Osteoblast (primary cell): ENCODE results near the gene TAS2R42. TPM values are rescaled to one million over a fixed set of nuclear protein-coding genes. Genes with fewer than 3 reads are reported as not detected.

Source experiments
- DNase-seq: peaks from one replicate; pipeline ENCODE4 v3.0.0; 2011; ENCODE audit warnings: low spot score, mixed read lengths; ENCODE audit not compliant: insufficient read length; ENCODE audit errors: missing footprints
- H2AFZ ChIP-seq: 2 replicates; pipeline ENCODE4 v1.6.0; 2011; ENCODE audit warnings: mild to moderate bottlenecking, low read length
- H3K27ac ChIP-seq: 2 replicates; pipeline ENCODE4 v1.5.1; 2011; ENCODE audit warnings: mild to moderate bottlenecking, low read depth, low read length, moderate library complexity
- H3K27me3 ChIP-seq: 2 replicates; pipeline ENCODE4 v1.6.0; 2012; ENCODE audit warnings: mild to moderate bottlenecking, control low read depth, inconsistent platforms, low read length, moderate library complexity; ENCODE audit not compliant: insufficient read depth
- H3K36me3 ChIP-seq: 2 replicates; pipeline ENCODE4 v1.5.1; 2011; ENCODE audit warnings: mild to moderate bottlenecking, low read length, control low read depth, moderate library complexity; ENCODE audit not compliant: insufficient read depth
- H3K4me1 ChIP-seq: 2 replicates; pipeline ENCODE4 v1.5.1; 2011; ENCODE audit warnings: mild to moderate bottlenecking, low read length, control low read depth, moderate library complexity; ENCODE audit not compliant: insufficient read depth
- H3K4me2 ChIP-seq: 2 replicates; pipeline ENCODE4 v1.6.0; 2011; ENCODE audit warnings: mild to moderate bottlenecking, low read length; ENCODE audit not compliant: insufficient read depth
- H3K4me3 ChIP-seq: fragments of 200-600 bp; sonication (generic); 3 replicates; pipeline ENCODE4 v1.5.1; 2012; ENCODE audit warnings: mild to moderate bottlenecking, low read length, inconsistent platforms; ENCODE audit not compliant: insufficient read depth
- H3K79me2 ChIP-seq: 2 replicates; pipeline ENCODE4 v1.6.0; 2012; ENCODE audit warnings: mild to moderate bottlenecking, low read length, control low read depth, inconsistent platforms; ENCODE audit not compliant: insufficient read depth
- H3K9me3 ChIP-seq: 2 replicates; pipeline ENCODE4 v1.5.1; 2011; ENCODE audit warnings: low read depth, low read length, control low read depth
- H4K20me1 ChIP-seq: 2 replicates; pipeline ENCODE4 v1.6.0; 2012; ENCODE audit warnings: mild to moderate bottlenecking, low read length, control low read depth; ENCODE audit not compliant: insufficient read depth
- total RNA-seq: library from RNA; depleted of rRNA; stranded (reverse); fragments of >200 nt; gene quantifications from 2 replicates; pipeline ENCODE4 v1.2.3, GENCODE V29; 2012
- TF ChIP-seq, protein P1 (sequence below): IDR thresholded peaks from 2 replicates; pipeline ENCODE4 v1.5.1; 2011; ENCODE audit warnings: mild to moderate bottlenecking, low read depth, low read length, moderate library complexity; ENCODE audit errors: extremely low read depth

The TAS2R42 gene
- total RNA-seq, 1 donor, result not detected

- Histone ChIP-seq H4K20me1 (peaks cover 10% of the 10 kb centered on the region), H3K9me3 (no peaks in the 10 kb centered on the region), H3K4me3 (no peak overlapping the region), H3K79me2 (peaks cover 11% of the 10 kb centered on the region), H3K36me3 (no peaks in the 10 kb centered on the region), H2AFZ (no peak overlapping the region), H3K4me1 (no peaks in the 10 kb centered on the region), H3K4me2 (no peak overlapping the region), H3K27me3 (no peaks in the 10 kb centered on the region), H3K27ac (no peak overlapping the region)
- TF ChIP-seq, protein P1, sequence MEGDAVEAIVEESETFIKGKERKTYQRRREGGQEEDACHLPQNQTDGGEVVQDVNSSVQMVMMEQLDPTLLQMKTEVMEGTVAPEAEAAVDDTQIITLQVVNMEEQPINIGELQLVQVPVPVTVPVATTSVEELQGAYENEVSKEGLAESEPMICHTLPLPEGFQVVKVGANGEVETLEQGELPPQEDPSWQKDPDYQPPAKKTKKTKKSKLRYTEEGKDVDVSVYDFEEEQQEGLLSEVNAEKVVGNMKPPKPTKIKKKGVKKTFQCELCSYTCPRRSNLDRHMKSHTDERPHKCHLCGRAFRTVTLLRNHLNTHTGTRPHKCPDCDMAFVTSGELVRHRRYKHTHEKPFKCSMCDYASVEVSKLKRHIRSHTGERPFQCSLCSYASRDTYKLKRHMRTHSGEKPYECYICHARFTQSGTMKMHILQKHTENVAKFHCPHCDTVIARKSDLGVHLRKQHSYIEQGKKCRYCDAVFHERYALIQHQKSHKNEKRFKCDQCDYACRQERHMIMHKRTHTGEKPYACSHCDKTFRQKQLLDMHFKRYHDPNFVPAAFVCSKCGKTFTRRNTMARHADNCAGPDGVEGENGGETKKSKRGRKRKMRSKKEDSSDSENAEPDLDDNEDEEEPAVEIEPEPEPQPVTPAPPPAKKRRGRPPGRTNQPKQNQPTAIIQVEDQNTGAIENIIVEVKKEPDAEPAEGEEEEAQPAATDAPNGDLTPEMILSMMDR, result no peak
- DNase-seq, result no peak
Observed at GRCh38 chr12:11182529-11182928, 4.2 kb downstream of the TAS2R42 start.

DNA sequence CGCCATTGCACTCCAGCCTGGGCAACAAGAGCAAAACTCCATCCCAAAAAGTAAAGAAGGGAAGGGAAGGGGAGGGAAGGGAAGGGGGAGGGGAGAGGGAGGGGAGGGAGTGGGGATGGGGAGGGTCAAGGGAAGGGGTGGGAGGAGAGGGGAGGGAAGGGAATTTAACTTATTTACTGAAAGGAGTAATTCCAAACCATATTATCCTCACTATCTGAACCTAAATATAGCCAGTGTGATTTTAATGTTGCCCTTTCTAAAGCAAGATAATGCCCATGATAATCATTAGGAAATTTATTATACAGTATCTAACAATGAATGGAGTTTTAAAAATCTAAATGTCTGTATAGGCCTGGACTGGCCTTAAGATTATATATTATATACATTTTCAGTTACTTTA lies 8.5 kb downstream of the TAS2R42 start:
- TF ChIP-seq, protein P1, result no peak
- Histone ChIP-seq H3K79me2 (peaks cover 45% of the 10 kb centered on the region), H3K4me1 (no peaks in the 10 kb centered on the region), H3K27ac (no peak overlapping the region), H3K4me2 (no peak overlapping the region), H3K4me3 (no peak overlapping the region), H3K36me3 (no peaks in the 10 kb centered on the region), H4K20me1 (peaks cover 24% of the 10 kb centered on the region), H3K27me3 (no peaks in the 10 kb centered on the region), H2AFZ (no peak overlapping the region), H3K9me3 (no peaks in the 10 kb centered on the region)
- DNase-seq, result no peak

GRCh38 chr12:11174022-11174421 lies 12.7 kb downstream of the TAS2R42 start:
- Histone ChIP-seq H3K9me3 (no peaks in the 10 kb centered on the region), H3K27me3 (no peaks in the 10 kb centered on the region), H3K27ac (no peak overlapping the region), H3K4me2 (no peak overlapping the region), H3K4me1 (peaks cover 15% of the 10 kb centered on the region), H3K36me3 (no peaks in the 10 kb centered on the region), H3K79me2 (peaks cover 78% of the 10 kb centered on the region), H2AFZ (no peak overlapping the region), H3K4me3 (no peak overlapping the region), H4K20me1 (peaks cover 26% of the 10 kb centered on the region)
- DNase-seq, result no peak
- TF ChIP-seq, protein P1, result no peak

GRCh38 chr12:11171969-11172675 lies 14.6 kb downstream of the TAS2R42 start:
- Histone ChIP-seq H4K20me1 (peaks cover 27% of the 10 kb centered on the region), H3K4me2 (peak overlapping the region; percentile 97), H3K9me3 (no peaks in the 10 kb centered on the region), H3K36me3 (no peaks in the 10 kb centered on the region), H3K27ac (peak overlapping the region; percentile 91), H3K4me1 (peaks cover 18% of the 10 kb centered on the region), H3K79me2 (peaks cover 89% of the 10 kb centered on the region), H2AFZ (peak overlapping the region; percentile 95), H3K27me3 (no peaks in the 10 kb centered on the region), H3K4me3 (peak overlapping the region; percentile 93)
- TF ChIP-seq, protein P1, result no peak
- DNase-seq, result peak; percentile 27
